Muscle layer of duodenum (tissue), 2 donors: ENCODE data around the gene LIMD2.
A peak's percentile ranks its signal among the peaks of the same experiment; 100 is the strongest.
"Not testable (repeated sequence)": the region's sequence is repeated elsewhere in the genome, so short reads cannot be mapped to it uniquely, and the experiment has no call there.

Experiments used
- H3K27ac ChIP-seq: one replicate; pipeline ENCODE4 v1.7.0; 2013; ENCODE audit warnings: mild to moderate bottlenecking, low read length
- H3K27me3 ChIP-seq: one replicate; pipeline ENCODE4 v1.7.0; 2013; ENCODE audit warnings: low read depth, mild to moderate bottlenecking, control low read depth, low read length
- H3K36me3 ChIP-seq, 2 donors: one replicate each; pipeline ENCODE4 v1.7.0; 2013; ENCODE audit warnings: low read length in 2 of 2, control low read depth in 1 of 2, mild to moderate bottlenecking in 1 of 2; ENCODE audit not compliant: insufficient read depth in 2 of 2, control insufficient read depth in 1 of 2
- H3K4me1 ChIP-seq, 2 donors: one replicate each; pipeline ENCODE4 v1.7.0; 2013; ENCODE audit warnings: low read length in 2 of 2, mild to moderate bottlenecking in 2 of 2, control low read depth in 1 of 2, moderate library complexity in 1 of 2; ENCODE audit not compliant: insufficient read depth in 2 of 2, control insufficient read depth in 1 of 2
- H3K4me3 ChIP-seq, 2 donors: one replicate each; pipeline ENCODE4 v1.7.0; 2013; ENCODE audit warnings: low read length in 2 of 2, low read depth in 1 of 2, mild to moderate bottlenecking in 1 of 2
- H3K9me3 ChIP-seq, 2 donors: one replicate each; pipeline ENCODE4 v1.7.0; 2013; ENCODE audit warnings: low read length in 2 of 2, control low read depth in 1 of 2, mild to moderate bottlenecking in 1 of 2; ENCODE audit not compliant: control insufficient read depth in 1 of 2
- donor health status: healthy.

Gene LIMD2

DNA sequence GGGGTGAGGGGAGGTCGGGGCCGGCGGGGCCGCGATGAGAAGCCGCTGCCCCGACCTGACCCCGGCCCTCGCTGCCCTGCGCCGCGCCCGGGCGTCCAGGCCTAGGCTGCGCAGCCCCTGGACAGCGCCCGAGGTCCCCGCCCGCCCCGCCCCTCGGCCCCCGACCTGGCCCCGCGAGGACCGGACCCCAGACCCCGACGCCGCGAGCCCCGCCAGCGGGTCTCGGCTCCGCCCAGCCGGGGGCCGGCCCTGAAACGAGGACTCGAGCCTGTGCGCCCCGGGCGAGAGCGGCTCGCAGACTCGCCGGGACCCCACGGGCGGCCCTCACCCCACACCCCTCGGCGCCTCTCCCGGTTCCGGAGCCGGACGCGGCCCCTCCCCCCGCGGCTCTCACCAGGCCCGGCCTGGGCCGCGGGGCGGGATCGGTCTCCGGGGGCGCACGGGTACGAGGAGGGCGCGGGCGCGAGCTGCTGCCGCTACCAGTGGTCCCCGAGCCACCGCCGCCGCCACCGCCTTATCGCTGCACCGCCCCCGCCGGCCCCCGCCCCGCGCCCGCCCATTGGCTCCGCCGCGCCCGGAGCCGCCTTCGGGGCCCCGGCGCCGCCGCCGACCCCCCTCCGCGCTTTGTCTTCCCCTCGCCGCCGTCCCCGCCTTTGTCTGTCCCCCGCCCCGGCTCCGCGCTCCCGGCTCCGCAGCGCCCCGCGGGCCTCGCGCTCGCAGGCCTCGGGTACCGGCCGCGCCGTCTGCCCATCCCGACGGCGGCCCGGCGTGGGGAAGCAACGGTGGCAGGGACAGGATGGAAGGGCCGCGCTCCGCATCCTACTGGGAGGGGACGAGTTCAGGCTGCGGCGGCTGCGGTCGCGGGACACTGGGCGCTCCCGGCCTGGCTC is at the start of gene LIMD2:
Gene LIMD2, minus strand, starts transcription at position 488 of the 890 bp plus-strand sequence. CDS start 827 bp downstream, outside the sequence.
- H3K4me1 ChIP-seq: peaks cover 0 to 27% of the 10 kb centered on the region in 2 donors
- no peaks in the 10 kb centered on the region for H3K27me3 ChIP-seq
- H3K36me3 ChIP-seq: peaks cover 12 to 21% of the 10 kb centered on the region in 2 donors
- H3K27ac ChIP-seq: no peak within 1 kb of the TSS
- H3K4me3 ChIP-seq: peak within 1 kb of the TSS; percentile 37 to 64
- H3K9me3 ChIP-seq: no peaks in the 10 kb centered on the region

DNA sequence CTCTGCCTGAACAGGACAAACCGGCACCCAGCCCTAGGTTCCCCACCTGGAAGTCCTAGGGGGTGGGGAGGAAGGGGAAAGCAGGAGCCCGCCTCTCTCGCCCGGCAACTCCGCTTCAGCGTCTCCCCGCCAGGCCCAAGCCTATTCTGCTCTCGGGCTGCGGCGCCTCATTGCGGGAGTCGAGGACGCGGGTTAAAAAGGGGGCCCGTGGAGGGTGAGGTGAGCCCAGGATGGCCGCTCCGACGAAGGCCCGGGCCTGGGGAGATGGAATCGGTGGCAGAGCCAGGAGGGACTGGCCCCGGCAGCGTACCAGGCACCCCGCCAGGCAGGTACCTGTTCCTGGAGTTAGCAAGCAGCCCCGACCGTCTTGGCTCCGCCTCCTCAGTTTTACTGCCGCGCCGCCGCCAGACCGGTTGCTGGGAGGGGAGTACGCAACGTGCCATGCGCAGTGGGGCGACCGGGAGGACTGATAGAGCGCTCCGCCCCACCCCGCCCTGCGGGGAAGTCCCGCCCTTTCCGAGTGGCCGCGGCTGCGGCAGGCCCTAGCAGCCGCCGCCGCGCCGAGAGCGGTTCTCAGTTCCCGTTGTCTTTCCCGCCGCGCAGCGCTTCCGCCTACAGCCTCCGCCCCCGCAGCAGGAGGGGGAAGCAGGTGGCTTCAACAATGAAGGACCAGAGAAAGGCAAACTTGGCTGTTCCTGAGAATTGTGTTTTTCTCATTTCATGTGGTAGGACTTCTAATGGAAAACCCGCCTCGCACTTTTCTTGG is 41.7 kb upstream of the LIMD2 start, which contains the start of gene STRADA:
Gene STRADA, minus strand, starts transcription at position 392 of the 766 bp plus-strand sequence. CDS start 13,430 bp downstream, outside the sequence.
- peaks cover 4 to 9% of the 10 kb centered on the region in 2 donors for H3K4me1 ChIP-seq
- no peaks in the 10 kb centered on the region for H3K9me3 ChIP-seq
- peak within 1 kb of the TSS; percentile 83 to 84 for H3K4me3 ChIP-seq
- no peaks in the 10 kb centered on the region for H3K27me3 ChIP-seq
- H3K36me3 ChIP-seq: peaks cover 11 to 12% of the 10 kb centered on the region in 2 donors
- H3K27ac ChIP-seq: peak within 1 kb of the TSS; percentile 94

DNA sequence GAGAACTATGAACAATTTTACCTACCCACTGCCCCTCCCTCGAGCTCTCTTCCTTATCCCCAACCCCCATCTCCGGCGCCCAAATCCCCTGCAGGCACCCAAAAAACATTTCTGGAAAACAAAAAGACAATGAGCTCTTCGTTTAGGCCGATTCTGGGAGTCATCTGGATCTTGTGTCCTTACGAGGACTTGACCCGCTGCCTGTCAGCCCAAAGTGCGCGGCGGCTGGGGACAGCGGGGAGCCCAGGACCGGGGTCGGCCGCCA is 41.1 kb upstream of the LIMD2 start:
- no peaks in the 10 kb centered on the region for H3K9me3 ChIP-seq
- H3K27me3 ChIP-seq: no peaks in the 10 kb centered on the region
- peak overlapping the region; percentile 83 to 84 for H3K4me3 ChIP-seq
- peaks cover 4 to 9% of the 10 kb centered on the region in 2 donors for H3K4me1 ChIP-seq
- peak overlapping the region; percentile 87 for H3K27ac ChIP-seq
- H3K36me3 ChIP-seq: peaks cover 7% of the 10 kb centered on the region in 2 donors

DNA sequence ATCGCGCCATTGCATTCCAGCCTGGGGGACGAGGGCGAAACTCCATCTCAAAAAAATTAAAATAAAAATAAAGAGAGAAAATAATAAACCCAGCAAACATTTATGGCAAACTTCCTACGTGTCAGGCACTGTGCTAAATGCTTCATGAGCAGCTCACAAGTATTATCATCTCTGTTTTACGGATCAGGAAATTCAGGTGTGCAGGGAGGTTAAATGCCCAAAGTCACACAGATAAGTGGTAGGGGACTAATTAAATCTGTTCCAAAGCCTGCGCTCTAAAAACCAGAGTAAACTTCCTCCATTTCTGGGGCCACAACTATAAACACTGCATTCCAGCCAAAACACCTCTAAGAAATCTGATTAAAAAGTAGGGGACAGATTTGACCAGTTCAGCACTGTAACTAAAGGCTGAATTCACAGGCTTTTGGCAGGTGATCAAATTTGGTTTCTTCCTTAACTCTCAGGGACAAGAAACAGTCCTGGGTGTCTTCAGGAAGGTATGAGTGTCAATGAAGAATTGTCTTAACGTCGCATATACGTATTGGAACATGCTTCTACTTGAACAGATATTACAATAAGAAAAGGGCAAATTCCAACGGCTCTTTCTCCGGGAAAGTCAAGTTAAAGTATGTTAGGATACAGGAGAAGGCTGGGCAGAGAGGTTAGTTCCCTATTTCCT is 40.7 kb upstream of the LIMD2 start:
- Histone ChIP-seq H3K27me3 (no peaks in the 10 kb centered on the region), H3K4me1 (peaks cover 4 to 9% of the 10 kb centered on the region in 2 donors), H3K36me3 (peaks cover 2 to 3% of the 10 kb centered on the region in 2 donors)

DNA sequence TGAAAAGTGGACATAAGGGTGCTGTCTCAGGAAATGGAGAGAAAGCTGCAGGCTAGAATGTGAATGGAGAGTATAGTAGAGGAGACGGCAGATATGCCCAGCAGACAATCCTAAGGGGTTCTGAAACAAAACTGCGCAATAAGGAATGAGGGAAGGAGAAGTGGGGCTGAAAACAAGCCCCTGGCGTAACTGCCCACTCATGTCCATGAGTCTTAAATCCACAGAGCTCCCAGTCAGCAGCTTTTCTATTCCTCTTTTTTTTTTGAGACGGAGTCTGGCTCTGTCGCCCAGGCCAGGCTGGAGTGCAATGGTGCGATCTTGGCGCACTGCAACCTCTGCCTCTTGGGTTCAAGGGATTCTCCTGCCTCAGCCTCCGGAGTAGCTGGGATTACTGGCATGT is 35.8 kb upstream of the LIMD2 start:
- H3K27ac ChIP-seq: no peak overlapping the region
- H3K4me3 ChIP-seq: no peak overlapping the region
- peaks cover 0 to 4% of the 10 kb centered on the region in 2 donors for H3K36me3 ChIP-seq
- peaks cover 3 to 7% of the 10 kb centered on the region in 2 donors for H3K4me1 ChIP-seq
- H3K9me3 ChIP-seq: no peaks in the 10 kb centered on the region
- H3K27me3 ChIP-seq: no peaks in the 10 kb centered on the region

More for the DNA sequence above, 40.7 kb upstream of the LIMD2 start:
- H3K4me3 ChIP-seq: peak overlapping the region; percentile 83 to 84
- no peaks in the 10 kb centered on the region for H3K9me3 ChIP-seq
- peak overlapping the region; percentile 87 for H3K27ac ChIP-seq

DNA sequence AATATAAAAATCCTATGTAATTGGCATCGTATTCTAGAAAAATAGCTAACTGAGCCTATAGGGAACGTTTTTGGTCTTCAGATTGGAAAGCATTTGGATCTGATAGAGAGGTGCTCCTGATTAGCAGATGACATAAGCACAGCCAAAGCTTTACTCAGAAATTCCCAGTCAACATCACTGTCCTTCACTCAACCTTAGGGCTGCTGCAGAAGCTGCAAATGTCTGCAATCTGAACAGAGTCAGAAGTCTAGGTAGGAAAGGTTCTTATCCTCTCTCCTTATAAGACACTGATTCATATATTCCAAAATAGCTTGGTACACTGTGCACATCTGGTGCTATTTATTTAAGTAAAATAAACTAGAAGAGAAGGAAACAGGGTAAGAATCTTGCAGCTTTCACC is 22.5 kb upstream of the LIMD2 start:
- Histone ChIP-seq H3K27ac (no peak overlapping the region), H3K4me1 (no peaks in the 10 kb centered on the region), H3K27me3 (no peaks in the 10 kb centered on the region), H3K36me3 (peaks cover 15 to 19% of the 10 kb centered on the region in 2 donors), H3K4me3 (no peak overlapping the region), H3K9me3 (no peaks in the 10 kb centered on the region)

DNA sequence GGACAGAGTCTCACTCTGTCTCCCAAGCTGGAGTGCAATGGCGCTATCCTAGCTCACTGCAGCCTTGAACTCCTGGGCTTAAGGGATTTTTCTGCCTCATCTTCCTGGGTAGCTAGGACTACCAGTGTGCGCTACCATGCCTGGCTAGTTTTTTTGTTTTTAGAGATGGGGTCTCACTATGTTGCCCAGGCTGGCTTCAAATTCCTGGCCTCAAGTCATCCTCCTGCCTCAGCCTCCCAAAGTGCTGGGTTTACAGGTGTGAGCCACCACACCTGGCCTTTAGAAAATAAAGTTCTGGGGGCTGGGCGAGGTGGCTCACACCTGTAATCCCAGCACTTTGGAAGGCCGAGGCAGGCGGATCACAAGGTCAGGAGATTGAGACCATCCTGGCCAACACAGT is 20.3 kb upstream of the LIMD2 start:
- not testable (repeated sequence) for H3K4me3 ChIP-seq, H3K4me1 ChIP-seq, H3K27ac ChIP-seq, H3K27me3 ChIP-seq, H3K9me3 ChIP-seq
- H3K36me3 ChIP-seq: peaks cover 9 to 10% of the 10 kb centered on the region in 2 donors

DNA sequence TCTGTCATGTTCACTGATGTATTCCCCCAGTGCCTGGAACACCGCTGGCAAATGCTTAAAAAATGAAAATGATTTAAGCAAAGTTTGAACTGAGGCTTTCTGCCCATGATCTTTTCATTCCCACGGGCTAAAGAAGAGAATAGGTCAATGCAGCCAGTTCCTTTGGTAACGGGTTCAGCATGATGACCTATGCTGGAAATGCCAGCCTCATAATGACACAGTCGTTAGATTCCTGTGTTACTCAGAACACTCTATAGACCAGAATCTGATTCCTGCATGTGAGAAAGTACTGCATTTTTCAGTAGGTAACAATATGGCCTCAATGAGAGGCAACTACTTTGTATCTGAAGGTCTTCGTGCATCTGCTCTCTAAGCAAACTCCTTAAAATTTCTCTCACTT is 19.1 kb upstream of the LIMD2 start:
- Histone ChIP-seq H3K4me3 (no peak overlapping the region), H3K27ac (no peak overlapping the region), H3K36me3 (peaks cover 10 to 14% of the 10 kb centered on the region in 2 donors), H3K9me3 (no peaks in the 10 kb centered on the region), H3K27me3 (no peaks in the 10 kb centered on the region), H3K4me1 (no peaks in the 10 kb centered on the region)

DNA sequence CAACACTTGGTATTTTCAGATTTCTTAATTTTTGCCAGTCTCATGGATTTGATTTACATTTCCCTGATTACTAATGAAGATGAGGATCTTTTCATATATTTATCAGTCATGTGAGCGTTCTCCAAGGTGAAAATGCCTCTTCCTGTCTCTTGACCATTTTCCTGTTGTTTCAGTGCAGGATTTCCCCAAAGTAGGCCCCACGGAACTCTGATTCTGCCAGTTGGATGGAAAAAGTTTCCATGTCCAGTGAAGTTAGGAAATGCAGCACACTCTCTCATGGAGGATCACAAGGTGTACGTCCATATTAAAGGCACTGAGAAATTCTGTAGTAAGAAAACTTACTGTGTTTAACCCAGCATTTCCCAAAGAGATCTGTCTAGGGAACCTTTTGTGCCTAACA is 16.5 kb upstream of the LIMD2 start:
- peaks cover 5 to 36% of the 10 kb centered on the region in 2 donors for H3K36me3 ChIP-seq
- no peak overlapping the region for H3K4me3 ChIP-seq
- H3K4me1 ChIP-seq: no peaks in the 10 kb centered on the region
- H3K9me3 ChIP-seq: no peaks in the 10 kb centered on the region
- no peak overlapping the region for H3K27ac ChIP-seq
- no peaks in the 10 kb centered on the region for H3K27me3 ChIP-seq

DNA sequence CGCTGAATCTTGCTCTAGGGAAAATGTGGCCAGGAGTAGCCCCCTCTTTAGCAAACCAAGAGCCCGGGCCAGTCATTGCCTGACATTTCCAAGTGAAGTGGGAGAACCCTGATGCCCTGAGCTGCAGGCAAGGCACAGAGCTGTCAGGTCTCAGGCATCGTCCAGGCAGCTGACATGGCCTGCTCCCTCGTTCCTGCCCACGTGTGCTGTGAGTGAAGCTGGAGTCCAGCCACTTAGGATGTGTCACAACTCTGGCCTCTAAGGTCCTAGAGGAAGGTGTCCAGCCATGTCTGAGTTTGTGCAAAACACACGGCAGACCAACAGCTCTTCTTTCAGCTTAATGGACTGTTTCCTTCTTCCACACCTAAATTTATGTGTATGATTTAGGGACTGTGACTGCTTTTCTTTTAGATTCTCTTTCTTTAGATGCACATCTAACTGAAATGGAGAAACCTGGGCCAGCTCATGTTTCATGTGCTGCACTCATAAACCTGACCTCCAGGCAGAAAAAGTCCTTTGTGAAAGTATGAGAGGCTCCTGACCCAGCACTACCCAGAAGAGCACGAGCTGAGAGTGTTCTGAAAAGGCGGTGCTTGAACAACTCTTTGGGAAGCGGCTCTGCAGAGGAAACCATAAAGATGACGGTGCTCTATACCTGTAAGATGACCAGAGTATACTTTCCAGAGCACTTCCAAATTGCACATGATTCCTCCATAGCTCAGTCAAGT is 14.8 kb upstream of the LIMD2 start:
- Histone ChIP-seq H3K36me3 (peaks cover 13 to 48% of the 10 kb centered on the region in 2 donors), H3K27ac (no peak overlapping the region), H3K27me3 (no peaks in the 10 kb centered on the region), H3K4me1 (no peaks in the 10 kb centered on the region), H3K4me3 (no peak overlapping the region), H3K9me3 (no peaks in the 10 kb centered on the region)
